ENCODE measurements around the gene TSHZ2.
"Not testable (repeated sequence)": the region's sequence is repeated elsewhere in the genome, so short reads cannot be mapped to it uniquely, and the experiment has no call there.

TSHZ2 gene

GRCh38 chr20:53079828-53080686 is 107.9 kb downstream of the TSHZ2 start:
- Mint-ChIP-seq H3K27ac (peak overlapping the region; percentile 44), H3K9me3 (no peaks in the 10 kb centered on the region), H3K36me3 (ENCODE audit: low read depth) (peaks cover 3% of the 10 kb centered on the region), H3K4me3 (peak overlapping the region; percentile 11), H3K27me3 (ENCODE audit: low read depth) (no peaks in the 10 kb centered on the region), H3K4me1 (ENCODE audit: low read depth) (peaks cover 22% of the 10 kb centered on the region)

- Mint-ChIP-seq H3K27ac (peak overlapping the region; percentile 44), H3K36me3 (ENCODE audit: low read depth) (peaks cover 3% of the 10 kb centered on the region), H3K27me3 (ENCODE audit: low read depth) (no peaks in the 10 kb centered on the region), H3K9me3 (no peaks in the 10 kb centered on the region), H3K4me3 (peak overlapping the region; percentile 11), H3K4me1 (ENCODE audit: low read depth) (peaks cover 25% of the 10 kb centered on the region)
These were observed 108.5 kb downstream of the TSHZ2 start for GRCh38 chr20:53080687-53080962.

GRCh38 chr20:53080969-53081871 is 109.1 kb downstream of the TSHZ2 start:
- Mint-ChIP-seq H3K36me3 (ENCODE audit: low read depth) (peaks cover 3% of the 10 kb centered on the region), H3K27me3 (ENCODE audit: low read depth) (no peaks in the 10 kb centered on the region), H3K9me3 (no peaks in the 10 kb centered on the region), H3K27ac (peak overlapping the region; percentile 84), H3K4me3 (peak overlapping the region; percentile 47), H3K4me1 (ENCODE audit: low read depth) (peaks cover 28% of the 10 kb centered on the region)

GRCh38 chr20:53081916-53082863 is 110.0 kb downstream of the TSHZ2 start:
- Mint-ChIP-seq H3K4me1 (ENCODE audit: low read depth) (peaks cover 32% of the 10 kb centered on the region), H3K27ac (peak overlapping the region; percentile 84), H3K36me3 (ENCODE audit: low read depth) (peaks cover 3% of the 10 kb centered on the region), H3K9me3 (no peaks in the 10 kb centered on the region), H3K4me3 (no peak overlapping the region), H3K27me3 (ENCODE audit: low read depth) (no peaks in the 10 kb centered on the region)

- Mint-ChIP-seq H3K4me3 (no peak overlapping the region), H3K9me3 (no peaks in the 10 kb centered on the region), H3K27ac (no peak overlapping the region), H3K27me3 (ENCODE audit: low read depth) (no peaks in the 10 kb centered on the region), H3K36me3 (ENCODE audit: low read depth) (peaks cover 3% of the 10 kb centered on the region), H3K4me1 (ENCODE audit: low read depth) (peaks cover 37% of the 10 kb centered on the region)
These were observed 111.3 kb downstream of the TSHZ2 start for GRCh38 chr20:53083411-53083810.

- peaks cover 38% of the 10 kb centered on the region for H3K4me1 Mint-ChIP-seq (ENCODE audit: low read depth)
- no peaks in the 10 kb centered on the region for H3K27me3 Mint-ChIP-seq (ENCODE audit: low read depth)
- no peak overlapping the region for H3K4me3 Mint-ChIP-seq
- H3K27ac Mint-ChIP-seq, result no peak overlapping the region
- H3K36me3 Mint-ChIP-seq (ENCODE audit: low read depth), result peaks cover 3% of the 10 kb centered on the region
- H3K9me3 Mint-ChIP-seq, result no peaks in the 10 kb centered on the region
These were observed 112.3 kb downstream of the TSHZ2 start for GRCh38 chr20:53084408-53084997.

GRCh38 chr20:53085720-53086119 is 113.6 kb downstream of the TSHZ2 start:
- peaks cover 35% of the 10 kb centered on the region for H3K4me1 Mint-ChIP-seq (ENCODE audit: low read depth)

GRCh38 chr20:53087037-53087777 is 115.0 kb downstream of the TSHZ2 start:
- H3K4me1 Mint-ChIP-seq (ENCODE audit: low read depth), result peaks cover 23% of the 10 kb centered on the region
- no peaks in the 10 kb centered on the region for H3K27me3 Mint-ChIP-seq (ENCODE audit: low read depth)
- no peak overlapping the region for H3K4me3 Mint-ChIP-seq
- no peak overlapping the region for H3K27ac Mint-ChIP-seq
- H3K9me3 Mint-ChIP-seq, result no peaks in the 10 kb centered on the region
- H3K36me3 Mint-ChIP-seq (ENCODE audit: low read depth), result no peaks in the 10 kb centered on the region

More at GRCh38 chr20:53085720-53086119, 113.6 kb downstream of the TSHZ2 start:
- Mint-ChIP-seq H3K4me3 (no peak overlapping the region), H3K36me3 (ENCODE audit: low read depth) (peaks cover 3% of the 10 kb centered on the region), H3K27me3 (ENCODE audit: low read depth) (no peaks in the 10 kb centered on the region), H3K9me3 (no peaks in the 10 kb centered on the region), H3K27ac (no peak overlapping the region)

- Mint-ChIP-seq H3K9me3 (peaks cover 3% of the 10 kb centered on the region), H3K4me1 (ENCODE audit: low read depth) (peaks cover 23% of the 10 kb centered on the region), H3K4me3 (no peak overlapping the region), H3K27me3 (ENCODE audit: low read depth) (no peaks in the 10 kb centered on the region), H3K27ac (no peak overlapping the region), H3K36me3 (ENCODE audit: low read depth) (peaks cover 1% of the 10 kb centered on the region)
These were observed 116.6 kb downstream of the TSHZ2 start for GRCh38 chr20:53088786-53089185.

GRCh38 chr20:53089851-53090250 is 117.7 kb downstream of the TSHZ2 start:
- H3K4me1 Mint-ChIP-seq (ENCODE audit: low read depth), result peaks cover 23% of the 10 kb centered on the region
- H3K27ac Mint-ChIP-seq; H3K9me3 Mint-ChIP-seq; H3K27me3 Mint-ChIP-seq (ENCODE audit: low read depth); H3K36me3 Mint-ChIP-seq (ENCODE audit: low read depth); H3K4me3 Mint-ChIP-seq: not testable (repeated sequence)

- H3K9me3 Mint-ChIP-seq, result peaks cover 3% of the 10 kb centered on the region
- H3K27me3 Mint-ChIP-seq (ENCODE audit: low read depth), result no peaks in the 10 kb centered on the region
- peaks cover 1% of the 10 kb centered on the region for H3K36me3 Mint-ChIP-seq (ENCODE audit: low read depth)
- H3K27ac Mint-ChIP-seq, result no peak overlapping the region
- H3K4me1 Mint-ChIP-seq (ENCODE audit: low read depth), result peaks cover 14% of the 10 kb centered on the region
- no peak overlapping the region for H3K4me3 Mint-ChIP-seq
These were observed 119.6 kb downstream of the TSHZ2 start for GRCh38 chr20:53091789-53092188.

- H3K27me3 Mint-ChIP-seq (ENCODE audit: low read depth), result no peaks in the 10 kb centered on the region
- peaks cover 3% of the 10 kb centered on the region for H3K9me3 Mint-ChIP-seq
- peaks cover 8% of the 10 kb centered on the region for H3K4me1 Mint-ChIP-seq (ENCODE audit: low read depth)
- H3K36me3 Mint-ChIP-seq (ENCODE audit: low read depth), result peaks cover 3% of the 10 kb centered on the region
- no peak overlapping the region for H3K4me3 Mint-ChIP-seq
- H3K27ac Mint-ChIP-seq, result no peak overlapping the region
These were observed 120.7 kb downstream of the TSHZ2 start for GRCh38 chr20:53092772-53093300.

- Mint-ChIP-seq H3K27ac (no peak overlapping the region), H3K9me3 (peaks cover 3% of the 10 kb centered on the region), H3K4me1 (ENCODE audit: low read depth) (peaks cover 2% of the 10 kb centered on the region), H3K36me3 (ENCODE audit: low read depth) (peaks cover 7% of the 10 kb centered on the region), H3K4me3 (no peak overlapping the region), H3K27me3 (ENCODE audit: low read depth) (no peaks in the 10 kb centered on the region)
These were observed 125.2 kb downstream of the TSHZ2 start for GRCh38 chr20:53097371-53097770.
